ENCODE data around the gene ARFGAP2.
"Not testable (repeated sequence)": the region's sequence is repeated elsewhere in the genome, so short reads cannot be mapped to it uniquely, and the experiment has no call there.

The ARFGAP2 gene

GRCh38 chr11:47201015-47201414 is 24.3 kb upstream of the ARFGAP2 start:
- no peak for TF ChIP-seq CTCF (IDR thresholded peaks at IDR 0.05; ENCODE audit: extremely low read depth, insufficient read depth, missing control alignments)
- DNase-seq (ENCODE audit: low spot score) = no peak
- in situ Hi-C loops (cut with MboI; ENCODE audit: low pct_unique_long_range_greater_than_20kb, low sequenced_read_pairs, unreplicated experiment) = no loop called here

GRCh38 chr11:47198161-47198560 is 21.5 kb upstream of the ARFGAP2 start:
- DNase-seq (ENCODE audit: low spot score); in situ Hi-C loops (cut with MboI; ENCODE audit: low pct_unique_long_range_greater_than_20kb, low sequenced_read_pairs, unreplicated experiment): not testable (repeated sequence)

GRCh38 chr11:47192111-47192510 is 15.4 kb upstream of the ARFGAP2 start:
- TF ChIP-seq CTCF (IDR thresholded peaks at IDR 0.05; ENCODE audit: extremely low read depth, insufficient read depth, missing control alignments) = no peak
- no peak for DNase-seq (ENCODE audit: low spot score)
- in situ Hi-C loops (cut with MboI; ENCODE audit: low pct_unique_long_range_greater_than_20kb, low sequenced_read_pairs, unreplicated experiment) = no loop called here

- in situ Hi-C loops (cut with MboI; ENCODE audit: low pct_unique_long_range_greater_than_20kb, low sequenced_read_pairs, unreplicated experiment); DNase-seq (ENCODE audit: low spot score): not testable (repeated sequence)
These were observed 14.5 kb upstream of the ARFGAP2 start for GRCh38 chr11:47191137-47191536.

DNA sequence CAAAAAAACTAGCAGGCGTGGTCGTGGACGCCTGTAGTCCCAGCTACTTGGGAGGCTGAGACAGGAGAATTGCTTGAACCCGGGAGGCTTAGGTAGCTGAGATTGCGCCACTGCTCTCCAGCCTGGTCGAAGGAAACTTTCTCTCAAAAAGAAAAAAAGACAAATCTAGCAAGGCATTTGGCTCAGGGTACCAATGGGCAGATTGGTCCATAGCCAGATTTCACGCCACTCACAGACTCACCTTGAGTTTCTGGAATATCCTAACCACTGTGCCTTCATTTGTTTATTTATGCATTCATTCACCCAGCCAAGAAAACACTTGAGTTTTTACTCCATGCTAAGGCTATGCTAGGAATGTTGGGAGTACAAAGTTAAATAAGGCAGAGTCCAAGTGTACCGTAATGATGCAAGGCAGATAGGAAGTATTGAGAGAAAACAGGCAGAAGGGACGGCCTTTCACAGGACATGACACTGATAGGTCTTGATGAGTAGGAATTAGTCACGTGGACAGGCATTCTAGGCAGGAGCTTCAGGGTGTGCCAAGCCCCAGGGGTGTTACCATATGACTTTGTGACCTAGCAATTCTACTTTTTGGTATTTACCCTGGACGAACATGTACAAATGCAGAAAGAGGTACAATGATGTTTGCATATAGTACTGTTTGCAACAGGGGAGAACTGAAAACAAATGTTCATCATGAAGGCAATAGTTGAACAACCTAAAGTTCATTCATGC is 12.6 kb upstream of the ARFGAP2 start:
- TF ChIP-seq CTCF (IDR thresholded peaks at IDR 0.05; ENCODE audit: extremely low read depth, insufficient read depth, missing control alignments) = no peak
- in situ Hi-C loops (cut with MboI; ENCODE audit: low pct_unique_long_range_greater_than_20kb, low sequenced_read_pairs, unreplicated experiment) = no loop called here
- no peak for DNase-seq (ENCODE audit: low spot score)

DNA sequence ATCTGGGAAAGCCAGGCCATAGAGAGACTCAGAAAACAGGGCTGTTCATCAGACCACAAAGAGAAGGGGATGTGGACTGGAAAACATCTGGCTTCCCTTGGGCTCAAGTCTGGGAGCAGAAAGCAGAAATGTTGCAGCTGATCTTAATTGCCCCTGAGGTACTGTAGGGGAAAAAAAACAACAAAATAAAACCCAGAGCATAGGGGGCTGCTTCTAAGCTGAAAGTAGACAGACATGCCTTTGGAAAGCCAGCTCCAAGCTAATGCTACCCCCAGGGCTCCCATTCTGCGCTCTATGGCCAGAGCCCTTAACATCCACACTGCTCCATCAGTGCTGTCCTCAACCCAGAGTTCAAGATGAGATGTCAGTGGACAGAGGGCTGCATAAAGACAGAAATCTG is 11.6 kb upstream of the ARFGAP2 start:
- TF ChIP-seq CTCF (IDR thresholded peaks at IDR 0.05; ENCODE audit: extremely low read depth, insufficient read depth, missing control alignments) = no peak
- DNase-seq (ENCODE audit: low spot score) = no peak
- in situ Hi-C loops (cut with MboI; ENCODE audit: low pct_unique_long_range_greater_than_20kb, low sequenced_read_pairs, unreplicated experiment) = no loop called here

GRCh38 chr11:47187723-47188122 is 11.0 kb upstream of the ARFGAP2 start:
- TF ChIP-seq CTCF (IDR thresholded peaks at IDR 0.05; ENCODE audit: extremely low read depth, insufficient read depth, missing control alignments) = no peak
- in situ Hi-C loops (cut with MboI; ENCODE audit: low pct_unique_long_range_greater_than_20kb, low sequenced_read_pairs, unreplicated experiment) = no loop called here
- no peak for DNase-seq (ENCODE audit: low spot score)
